Measurements from ENCODE around the gene AMZ1.
"Not testable (repeated sequence)": the region's sequence is repeated elsewhere in the genome, so short reads cannot be mapped to it uniquely, and the experiment has no call there.

DNA sequence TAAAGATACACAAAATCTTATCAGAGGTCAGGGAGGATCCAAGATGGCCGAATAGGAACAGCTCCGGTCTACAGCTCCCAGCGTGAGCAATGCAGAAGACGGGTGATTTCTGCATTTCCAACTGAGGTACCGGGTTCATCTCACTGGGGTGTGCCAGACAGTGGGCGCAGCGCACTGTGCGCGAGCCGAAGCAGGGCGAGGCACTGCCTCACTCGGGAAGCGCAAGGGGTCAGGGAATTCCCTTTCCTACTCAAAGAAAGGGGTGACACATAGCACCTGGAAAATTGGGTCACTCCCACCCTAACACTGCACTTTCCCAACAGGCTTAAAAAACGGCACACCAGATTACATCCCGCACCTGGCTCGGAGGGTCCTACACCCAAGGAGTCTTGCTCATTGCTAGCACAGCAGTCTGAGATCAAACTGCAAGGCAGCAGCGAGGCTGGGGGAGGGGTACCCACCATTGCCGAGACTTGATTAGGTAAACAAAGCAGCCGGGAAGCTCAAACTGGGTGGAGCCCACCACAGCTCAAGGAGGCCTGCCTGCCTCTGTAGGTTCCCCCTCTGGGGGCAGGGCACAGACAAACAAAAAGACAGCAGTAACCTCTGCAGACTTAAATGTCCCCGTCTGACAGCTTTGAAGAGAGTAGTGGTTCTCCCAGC lies 55.7 kb downstream of the AMZ1 start:
- TF ChIP-seq, protein P1, sequence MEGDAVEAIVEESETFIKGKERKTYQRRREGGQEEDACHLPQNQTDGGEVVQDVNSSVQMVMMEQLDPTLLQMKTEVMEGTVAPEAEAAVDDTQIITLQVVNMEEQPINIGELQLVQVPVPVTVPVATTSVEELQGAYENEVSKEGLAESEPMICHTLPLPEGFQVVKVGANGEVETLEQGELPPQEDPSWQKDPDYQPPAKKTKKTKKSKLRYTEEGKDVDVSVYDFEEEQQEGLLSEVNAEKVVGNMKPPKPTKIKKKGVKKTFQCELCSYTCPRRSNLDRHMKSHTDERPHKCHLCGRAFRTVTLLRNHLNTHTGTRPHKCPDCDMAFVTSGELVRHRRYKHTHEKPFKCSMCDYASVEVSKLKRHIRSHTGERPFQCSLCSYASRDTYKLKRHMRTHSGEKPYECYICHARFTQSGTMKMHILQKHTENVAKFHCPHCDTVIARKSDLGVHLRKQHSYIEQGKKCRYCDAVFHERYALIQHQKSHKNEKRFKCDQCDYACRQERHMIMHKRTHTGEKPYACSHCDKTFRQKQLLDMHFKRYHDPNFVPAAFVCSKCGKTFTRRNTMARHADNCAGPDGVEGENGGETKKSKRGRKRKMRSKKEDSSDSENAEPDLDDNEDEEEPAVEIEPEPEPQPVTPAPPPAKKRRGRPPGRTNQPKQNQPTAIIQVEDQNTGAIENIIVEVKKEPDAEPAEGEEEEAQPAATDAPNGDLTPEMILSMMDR (IDR thresholded peaks at IDR 0.05), result not testable (repeated sequence)
- not testable (repeated sequence) for TF ChIP-seq POLR2A, EP300 (IDR thresholded peaks at IDR 0.05)

Data from ovary (tissue), 3 donors.